H1 (cell line): ENCODE measurements around the gene PLK3. TPM values are rescaled to one million over a fixed set of nuclear protein-coding genes. Genes with fewer than 3 reads are reported as not detected.

Experiments
- CTCF ChIA-PET: fragments of 300-600 bp; sonication (Branson Sonifier 250); formaldehyde crosslinking; loops from one replicate; lab custom pipeline; 2021; ENCODE audit not compliant: partially characterized antibody; lab: Charles Lee
- POLR2A ChIA-PET: fragments of 300-600 bp; sonication (Branson Sonifier 250); formaldehyde crosslinking; loops from one replicate; lab custom pipeline; 2021; ENCODE audit warnings: inconsistent platforms; ENCODE audit not compliant: partially characterized antibody; lab: Charles Lee
- DNase-seq, 2 experiments: peaks; one replicate each; pipeline versions ENCODE4 v3.0.0 to v3.0.0-alpha.2; 2010 to 2022; ENCODE audit warnings: low spot score in 2 of 2, low read depth in 1 of 2, mixed read lengths in 1 of 2
- FAIRE-seq: peaks from 2 replicates; lab custom pipeline; 2011; peaks lifted over from hg19 to GRCh38; lab: Jason Lieb, UNC
- H2AFZ ChIP-seq: 2 replicates; pipeline ENCODE4 v1.8.1; 2012; ENCODE audit warnings: low read length, inconsistent platforms
- H2AK5ac ChIP-seq: 2 replicates; pipeline ENCODE4 v1.6.1; 2013; ENCODE audit warnings: low read depth, low read length
- H2BK120ac ChIP-seq: replicated peaks from 2 replicates; pipeline ENCODE3; 2013; ENCODE audit warnings: low read depth, low read length, inconsistent platforms
- H2BK12ac ChIP-seq: 2 replicates; pipeline ENCODE4 v1.6.1; 2013; ENCODE audit warnings: low read depth, low read length
- H2BK15ac ChIP-seq: 2 replicates; pipeline ENCODE4 v1.6.1; 2013; ENCODE audit warnings: low read length
- H2BK20ac ChIP-seq: 2 replicates; pipeline ENCODE4 v1.6.1; 2013; ENCODE audit warnings: low read length
- H2BK5ac ChIP-seq: 2 replicates; pipeline ENCODE4 v1.6.1; 2013; ENCODE audit warnings: low read depth, low read length
- H3K14ac ChIP-seq: 2 replicates; pipeline ENCODE4 v1.6.1; 2013; ENCODE audit warnings: inconsistent platforms; ENCODE audit not compliant: insufficient read length
- H3K18ac ChIP-seq: 2 replicates; pipeline ENCODE4 v1.6.1; 2013; ENCODE audit warnings: low read length; ENCODE audit errors: extremely low read depth
- H3K23ac ChIP-seq: 2 replicates; pipeline ENCODE4 v1.6.1; 2013; ENCODE audit warnings: inconsistent platforms; ENCODE audit not compliant: insufficient read length
- H3K23me2 ChIP-seq: 2 replicates; pipeline ENCODE4 v1.6.1; 2013; ENCODE audit warnings: low read depth, low read length
- H3K27ac ChIP-seq: 2 replicates; pipeline ENCODE4 v1.6.1; 2011; ENCODE audit warnings: low read depth, low read length, inconsistent platforms
- H3K27me3 ChIP-seq, 4 experiments: replicated peaks in 1 of 4; 1 replicate in 1 of 4; 2 replicates in 3 of 4; pipeline versions ENCODE4 v1.6.1 to v1.8.1; 2011 to 2013; ENCODE audit warnings: low read length in 3 of 4, mild to moderate bottlenecking in 3 of 4, inconsistent platforms in 2 of 4, mixed read lengths in 2 of 4, moderate library complexity in 1 of 4; ENCODE audit not compliant: control insufficient read depth in 3 of 4, insufficient read depth in 3 of 4; ENCODE audit errors: extremely low read depth in 1 of 4
- H3K36me3 ChIP-seq, 4 experiments: 2 replicates each; pipeline versions ENCODE4 v1.6.1 to v1.8.1; 2011 to 2013; ENCODE audit warnings: mild to moderate bottlenecking in 4 of 4, low read length in 3 of 4, moderate library complexity in 2 of 4, control low read depth in 1 of 4, inconsistent platforms in 1 of 4; ENCODE audit not compliant: insufficient read depth in 4 of 4, control insufficient read depth in 2 of 4
- H3K4ac ChIP-seq: replicated peaks from 2 replicates; pipeline ENCODE3; 2013; ENCODE audit warnings: low read length, low read depth, mixed read lengths, inconsistent platforms; ENCODE audit not compliant: insufficient read length
- H3K4me1 ChIP-seq, 4 experiments: replicated peaks in 1 of 4; 1 replicate in 1 of 4; 2 replicates in 3 of 4; pipeline versions ENCODE4 v1.6.1 to v1.8.1; 2011 to 2013; ENCODE audit warnings: low read length in 3 of 4, inconsistent platforms in 2 of 4, mixed read lengths in 1 of 4; ENCODE audit not compliant: insufficient read depth in 4 of 4, control insufficient read depth in 3 of 4
- H3K4me2 ChIP-seq, 2 experiments: 2 replicates each; pipeline versions ENCODE4 v1.6.1 to v1.8.1; 2011 to 2013; ENCODE audit warnings: low read depth in 2 of 2, low read length in 2 of 2, control low read depth in 1 of 2, inconsistent platforms in 1 of 2, mild to moderate bottlenecking in 1 of 2; ENCODE audit not compliant: insufficient read depth in 1 of 2
- H3K4me3 ChIP-seq, 4 experiments: fragments of 200-600, 300-600 bp in 1 of 4; sonication (generic), shearing (Covaris generic), sonication (Bioruptor Twin) in 1 of 4; 2 replicates each; pipeline versions ENCODE4 v1.5.1 to v1.8.1; 2011 to 2016; ENCODE audit warnings: low read length in 4 of 4, low read depth in 3 of 4, control low read depth in 2 of 4, inconsistent platforms in 2 of 4, mild to moderate bottlenecking in 2 of 4, mixed read lengths in 1 of 4, moderate library complexity in 1 of 4; ENCODE audit not compliant: insufficient read depth in 2 of 4; ENCODE audit errors: extremely low read depth in 1 of 4
- H3K56ac ChIP-seq: replicated peaks from 2 replicates; pipeline ENCODE3; 2013; ENCODE audit warnings: low read depth, mild to moderate bottlenecking, mixed read lengths, low read length, inconsistent platforms; ENCODE audit not compliant: insufficient read length
- H3K79me1 ChIP-seq: 2 replicates; pipeline ENCODE4 v1.6.1; 2013; ENCODE audit warnings: low read depth, low read length, control low read depth
- H3K79me2 ChIP-seq, 2 experiments: 2 replicates each; pipeline versions ENCODE4 v1.6.1 to v1.8.1; 2012 to 2013; ENCODE audit warnings: low read length in 2 of 2, mild to moderate bottlenecking in 2 of 2, inconsistent platforms in 1 of 2; ENCODE audit not compliant: insufficient read depth in 2 of 2, control insufficient read depth in 1 of 2
- H3K9ac ChIP-seq, 4 experiments: replicated peaks in 1 of 4; 1 replicate in 1 of 4; 2 replicates in 3 of 4; pipeline versions ENCODE4 v1.6.1 to v1.8.1; 2011 to 2013; ENCODE audit warnings: low read depth in 3 of 4, low read length in 3 of 4, control low read depth in 2 of 4, mild to moderate bottlenecking in 2 of 4, moderate library complexity in 2 of 4, inconsistent platforms in 1 of 4; ENCODE audit errors: extremely low read depth in 1 of 4
- H3K9me3 ChIP-seq, 2 experiments: 2 replicates each; pipeline versions ENCODE4 v1.6.1 to v1.8.1; 2012 to 2013; ENCODE audit warnings: mild to moderate bottlenecking in 2 of 2, moderate library complexity in 2 of 2, control low read depth in 1 of 2, inconsistent platforms in 1 of 2, low read depth in 1 of 2, low read length in 1 of 2, mixed read lengths in 1 of 2; ENCODE audit not compliant: insufficient read depth in 2 of 2
- H4K20me1 ChIP-seq, 2 experiments: replicated peaks in 1 of 2; 2 replicates each; pipeline versions ENCODE3 to v1.8.1; 2011 to 2013; ENCODE audit warnings: inconsistent platforms in 2 of 2, low read length in 2 of 2, mild to moderate bottlenecking in 1 of 2; ENCODE audit not compliant: insufficient read depth in 2 of 2, control insufficient read depth in 1 of 2
- H4K5ac ChIP-seq: 2 replicates; pipeline ENCODE4 v1.6.1; 2013; ENCODE audit warnings: low read length, low read depth, mixed read lengths, inconsistent platforms; ENCODE audit not compliant: insufficient read length
- H4K8ac ChIP-seq: 2 replicates; pipeline ENCODE4 v1.8.0; 2013; ENCODE audit warnings: mild to moderate bottlenecking, moderate library complexity, low read length, inconsistent platforms; ENCODE audit not compliant: insufficient read depth; ENCODE audit errors: extremely low read depth
- H4K91ac ChIP-seq: replicated peaks from 2 replicates; pipeline ENCODE3; 2013; ENCODE audit warnings: low read length, mixed read lengths, inconsistent platforms; ENCODE audit not compliant: insufficient read length
- ASH2L ChIP-seq: fragments of 200-600, 300-600 bp; sonication (generic); IDR thresholded peaks from one replicate; pipeline ENCODE4 v1.7.1; 2017; ENCODE audit warnings: low read length
- CBX5 ChIP-seq: fragments of 300-800, 300-1000 bp; sonication (generic); IDR thresholded peaks from 2 replicates; pipeline ENCODE4 v1.7.1; 2016; ENCODE audit warnings: antibody characterized with exemption, low read length, low read depth
- EZH2 ChIP-seq: fragments of 200-600 bp; sonication (generic); IDR thresholded peaks from 2 replicates; pipeline ENCODE4 v1.7.1; 2012; ENCODE audit warnings: low read depth, mild to moderate bottlenecking, moderate library complexity, low read length, inconsistent platforms; ENCODE audit not compliant: severe bottlenecking
- KDM1A ChIP-seq: fragments of 200-600, 300-600 bp; sonication (generic); IDR thresholded peaks from 2 replicates; pipeline ENCODE4 v1.7.1; 2016; ENCODE audit warnings: mild to moderate bottlenecking, low read length, borderline replicate concordance
- MAFK ChIP-seq: IDR thresholded peaks from 2 replicates; pipeline ENCODE4 v1.6.1; 2012; ENCODE audit warnings: low read depth, mild to moderate bottlenecking, improper control_type of control experiment, low read length
- NANOG ChIP-seq: IDR thresholded peaks from 2 replicates; pipeline ENCODE4 v1.6.1; 2011; ENCODE audit warnings: low read length, low read depth, mild to moderate bottlenecking, inconsistent platforms; ENCODE audit not compliant: insufficient read depth, poor library complexity, severe bottlenecking
- POLR2A ChIP-seq, 2 experiments: IDR thresholded peaks; 1 replicate in 1 of 2; 2 replicates in 1 of 2; pipeline ENCODE4 v1.6.1; 2011; ENCODE audit warnings: low read depth in 2 of 2, low read length in 2 of 2, mild to moderate bottlenecking in 2 of 2; ENCODE audit errors: control extremely low read depth in 1 of 2
- RFX5 ChIP-seq: IDR thresholded peaks from 2 replicates; pipeline ENCODE4 v1.6.1; 2011; ENCODE audit warnings: low read depth, low read length, improper control_type of control experiment, borderline replicate concordance
- SIRT6 ChIP-seq: IDR thresholded peaks from one replicate; pipeline ENCODE4 v1.7.1; 2012; ENCODE audit warnings: low read length, inconsistent platforms
- TCF12 ChIP-seq: IDR thresholded peaks from 2 replicates; pipeline ENCODE4 v1.6.1; 2011; ENCODE audit warnings: low read depth, mild to moderate bottlenecking, low read length
- WGBS, 2 experiments: shearing (Covaris generic) in 1 of 2; methylation state at CpG; one replicate each; pipeline versions ENCODE4 v1.1.6 to v1.1.7; 2013 to 2015; ENCODE audit warnings: low lambda C conversion rate in 2 of 2, mixed read lengths in 2 of 2, inconsistent platforms in 1 of 2, low coverage in 1 of 2, missing lambda C conversion rate in 1 of 2; ENCODE audit not compliant: insufficient replicate concordance in 2 of 2, insufficient coverage in 1 of 2, insufficient read length in 1 of 2; ENCODE audit errors: extremely low coverage in 1 of 2, missing lambda C conversion rate in 1 of 2; 5-methylcytosine and 5-hydroxymethylcytosine counted together
- polyA plus RNA-seq, 7 experiments: library from polyadenylated mRNA; depleted of rRNA in 3 of 7; stranded (reverse) in 5 of 7; unstranded in 2 of 7; fragments of >200 nt in 5 of 7; fragments of 200-250 nt in 2 of 7; gene quantifications; 1 replicate in 5 of 7; 2 replicates in 1 of 7; 4 replicates in 1 of 7; pipeline versions ENCODE4 v1.2.1 to v1.2.3, GENCODE V29; 2011 to 2013; ENCODE audit warnings: missing spikeins in 2 of 7, mixed read lengths in 2 of 7
- total RNA-seq: library from RNA; stranded (reverse); fragmentation: NEBNext Ultra II Directional; extraction: Animal tissue kit (Norgen Biotek cat#: 25700); gene quantifications from 2 replicates; pipeline ENCODE4 v1.2.1, GENCODE V29; 2021
- TF ChIP-seq, protein P1 (sequence below): IDR thresholded peaks from 2 replicates; pipeline ENCODE4 v1.6.1; 2012; ENCODE audit warnings: inconsistent platforms

Gene PLK3
- total and polyA plus RNA-seq, 2 of the 8 experiments (the other 6 are each of a cell fraction or from before 2014, with no cell fraction given), result 7.9 to 12.3 TPM

DNA sequence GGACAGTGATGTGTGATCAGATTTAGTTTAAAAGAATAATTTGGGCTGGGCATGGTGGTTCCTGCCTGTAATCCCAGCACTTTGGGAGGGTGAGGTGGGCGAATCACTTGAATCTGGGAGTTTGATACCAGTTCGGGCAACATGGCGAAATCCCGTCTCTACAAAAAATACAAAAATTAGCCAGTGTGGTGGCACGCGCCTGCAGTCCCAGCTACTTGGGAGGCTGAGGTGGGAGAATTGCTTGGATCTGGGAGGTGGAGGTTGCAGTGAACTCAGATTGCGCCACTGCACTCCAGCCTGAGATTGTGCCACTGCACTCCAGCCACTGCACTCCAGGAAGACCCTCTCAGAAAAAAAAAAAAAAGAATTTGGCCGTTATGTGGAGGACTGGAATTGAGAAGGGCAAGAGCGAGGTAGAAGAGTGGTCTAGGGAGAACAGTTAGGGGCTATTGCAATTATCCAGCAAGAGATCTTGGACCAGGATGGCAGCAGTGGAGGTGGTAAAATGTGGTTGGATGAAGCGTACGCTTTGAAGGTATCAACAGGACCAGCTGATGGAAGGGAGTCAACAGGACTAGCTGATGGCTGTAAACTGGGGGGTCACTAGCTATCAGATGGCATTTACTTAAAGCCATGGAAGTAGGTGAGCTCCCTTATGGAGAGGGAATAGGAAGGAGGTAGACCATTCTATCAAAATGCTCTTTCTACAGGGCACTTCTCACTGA lies 17.8 kb downstream of the PLK3 start:
- Histone ChIP-seq H2BK12ac (peak overlapping the region; percentile 94; the same call in 1 of the 2 replicates), H3K56ac (no peak overlapping the region), H3K14ac (no peak overlapping the region), H2BK20ac (no peak overlapping the region), H3K4me3 (no peak overlapping the region), H2AK5ac (0 out of 2 replicates have a peak overlapping the region, but pooled peaks have one; percentile 75), H4K8ac (no peak overlapping the region)
- CTCF ChIA-PET, result interaction anchor here (0.9 to 3.4 kb wide), 16 partner anchors 9 to 193 kb away, joined by 3 to 21 read pairs (median 5); partner anchors contain the start of genes BEST4, BTBD19, DYNLT4 and HECTD3
- DNase-seq, result no peak
- TF ChIP-seq, protein P1, sequence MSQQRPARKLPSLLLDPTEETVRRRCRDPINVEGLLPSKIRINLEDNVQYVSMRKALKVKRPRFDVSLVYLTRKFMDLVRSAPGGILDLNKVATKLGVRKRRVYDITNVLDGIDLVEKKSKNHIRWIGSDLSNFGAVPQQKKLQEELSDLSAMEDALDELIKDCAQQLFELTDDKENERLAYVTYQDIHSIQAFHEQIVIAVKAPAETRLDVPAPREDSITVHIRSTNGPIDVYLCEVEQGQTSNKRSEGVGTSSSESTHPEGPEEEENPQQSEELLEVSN, result no peak
- TF ChIP-seq MAFK, result no peak
- TF ChIP-seq TCF12, result no peak
- TF ChIP-seq KDM1A, result no peak
- no peak for TF ChIP-seq ASH2L
- no peak for TF ChIP-seq EZH2
- TF ChIP-seq POLR2A (IDR thresholded peaks at IDR 0.05; ENCODE audit: control extremely low read depth in 1 of 2, low read depth in 2 of 2, low read length in 2 of 2), result no peak
- no peak for TF ChIP-seq RFX5
- TF ChIP-seq NANOG, result no peak
- no peak for TF ChIP-seq CBX5
- TF ChIP-seq SIRT6, result no peak
- TF ChIP-seq, all 59 proteins: peak for 0
- no peak overlapping the region for H3K27ac ChIP-seq
- FAIRE-seq, result no peak
- peaks cover 0 to 3% (median 0%) of the 10 kb centered on the region in 4 experiments; a peak in 3 of 7 replicates for H3K27me3 ChIP-seq
- H3K9ac ChIP-seq, result no peak overlapping the region
- no peaks in the 10 kb centered on the region for H3K9me3 ChIP-seq
- H2BK15ac ChIP-seq, result peak overlapping the region; percentile 92; the same call in 1 of the 2 replicates
- 90% methylated on average over 10 of the region's 11 CpGs; no CpG with 5 or more reads in 1 of the 2 experiments for WGBS, 2 experiments
- H2BK5ac ChIP-seq, result no peak overlapping the region
- H3K23ac ChIP-seq, result no peak overlapping the region
- no peaks in the 10 kb centered on the region for H3K79me2 ChIP-seq
- peaks cover 13% of the 10 kb centered on the region for H3K23me2 ChIP-seq
- no peak overlapping the region for H4K5ac ChIP-seq
- H3K18ac ChIP-seq, result no peak overlapping the region
- H3K4me1 ChIP-seq, result peaks cover 2 to 9% (median 7%) of the 10 kb centered on the region in 4 experiments; a peak in 6 of 7 replicates
- no peak overlapping the region for H2AFZ ChIP-seq
- no peaks in the 10 kb centered on the region for H3K79me1 ChIP-seq
- H4K91ac ChIP-seq, result no peak overlapping the region
- POLR2A ChIA-PET, result interaction anchor here (1.0 to 16.6 kb wide), 10 partner anchors 12 to 507 kb away, joined by 3 to 547 read pairs (median 95); partner anchors contain the start of genes BEST4, BTBD19, DYNLT4 and HECTD3
- no peaks in the 10 kb centered on the region for H4K20me1 ChIP-seq
- no peaks in the 10 kb centered on the region for H3K36me3 ChIP-seq
- no peak overlapping the region for H2BK120ac ChIP-seq
- no peak overlapping the region for H3K4ac ChIP-seq
- H3K4me2 ChIP-seq, result no peak overlapping the region
